Stimulated activated CD4-positive, alpha-beta T cell treated with anti-CD3 and anti-CD28 coated beads, Interleukin-12 subunit alpha, Interleukin-12 subunit beta, amount 100 ng/mL, for 48 hours (primary cell): Measurements from ENCODE around the gene DHX35.
A peak's percentile ranks its signal among the peaks of the same experiment; 100 is the strongest.

ENCODE experiments used
- DNase-seq, 3 donors: peaks; one replicate each; pipeline ENCODE4 v3.0.0-alpha.2; 2020; ENCODE audit warnings: low read depth in 2 of 3, low spot score in 1 of 3

Gene DHX35

GRCh38 chr20:39052676-39053075 lies 90.5 kb downstream of the DHX35 start:
- no peak for DNase-seq

- no peak for DNase-seq
Measured at GRCh38 chr20:39057143-39057542, 95.0 kb downstream of the DHX35 start.

GRCh38 chr20:39057911-39058310 lies 95.8 kb downstream of the DHX35 start:
- no peak for DNase-seq

- no peak for DNase-seq
Measured at GRCh38 chr20:39059036-39059435, 96.9 kb downstream of the DHX35 start.

GRCh38 chr20:39066471-39067242 lies 104.5 kb downstream of the DHX35 start:
- no peak for DNase-seq

- no peak for DNase-seq
Measured at GRCh38 chr20:39067526-39068216, 105.5 kb downstream of the DHX35 start.

- DNase-seq: no peak
Measured at GRCh38 chr20:39069976-39070375, 107.8 kb downstream of the DHX35 start.

- DNase-seq: no peak
Measured at GRCh38 chr20:39070484-39071231, 108.5 kb downstream of the DHX35 start.

GRCh38 chr20:39072132-39072531 lies 110.0 kb downstream of the DHX35 start:
- no peak for DNase-seq

- no peak for DNase-seq
Measured at GRCh38 chr20:39072653-39073052, 110.5 kb downstream of the DHX35 start.

- no peak for DNase-seq
Measured at GRCh38 chr20:39075731-39076130, 113.6 kb downstream of the DHX35 start.

GRCh38 chr20:39076958-39077357 lies 114.8 kb downstream of the DHX35 start:
- DNase-seq: no peak

GRCh38 chr20:39080326-39080725 lies 118.2 kb downstream of the DHX35 start:
- DNase-seq: no peak

- peak; percentile 61 to 86 (median 74) for DNase-seq
Measured at GRCh38 chr20:39081255-39081654, 119.1 kb downstream of the DHX35 start.

- DNase-seq: no peak
Measured at GRCh38 chr20:39082622-39083398, 120.7 kb downstream of the DHX35 start.

- no peak for DNase-seq
Measured at GRCh38 chr20:39083761-39084160, 121.6 kb downstream of the DHX35 start.

GRCh38 chr20:39089029-39089428 lies 126.9 kb downstream of the DHX35 start:
- DNase-seq: no peak
